ENCODE results near the gene DCAF11. TPM values are rescaled to one million over a fixed set of nuclear protein-coding genes. Genes with fewer than 3 reads are reported as not detected.

Gene DCAF11
- total RNA-seq, 2 donors from 2014 or later, result 52.8 to 54.2 TPM

DNA sequence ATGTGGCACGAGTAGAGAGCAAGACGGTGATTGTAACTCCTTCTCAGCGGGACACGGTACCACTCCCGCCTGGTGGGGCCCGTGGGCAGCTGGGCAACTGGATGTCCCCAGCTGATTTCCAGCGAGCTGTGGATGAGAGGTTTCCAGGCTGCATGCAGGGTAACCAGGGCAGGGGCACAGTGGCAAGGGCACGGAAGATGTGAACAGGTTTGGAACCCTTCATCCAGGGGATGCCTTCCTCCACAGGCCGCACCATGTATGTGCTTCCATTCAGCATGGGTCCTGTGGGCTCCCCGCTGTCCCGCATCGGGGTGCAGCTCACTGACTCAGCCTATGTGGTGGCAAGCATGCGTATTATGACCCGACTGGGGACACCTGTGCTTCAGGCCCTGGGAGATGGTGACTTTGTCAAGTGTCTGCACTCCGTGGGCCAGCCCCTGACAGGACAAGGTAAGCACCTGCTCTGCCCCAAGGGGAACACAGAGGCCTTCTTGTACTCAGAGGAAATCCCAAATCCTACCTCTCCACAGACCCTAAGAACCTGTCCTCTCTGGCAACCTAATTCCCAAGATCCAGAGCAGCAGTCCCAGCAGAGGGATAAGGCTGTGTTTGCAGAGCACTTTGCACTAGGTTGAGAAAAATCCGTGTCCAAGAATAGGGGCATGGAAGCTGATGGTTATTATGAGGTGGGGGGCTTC, 16.2 kb upstream of the DCAF11 start:
- H3K4me3 ChIP-seq, result no peak overlapping the region
- peaks cover 4 to 15% of the 10 kb centered on the region in 2 donors for H3K4me1 ChIP-seq (ENCODE audit: control insufficient read depth in 1 of 2, low read depth in 2 of 2)
- ATAC-seq (ENCODE audit: insufficient number of reproducible peaks, low FRiP score, low read depth), result no peak
- no peak overlapping the region for H3K27ac ChIP-seq
- no peaks in the 10 kb centered on the region for H3K9me3 ChIP-seq
- TF ChIP-seq, protein P1, sequence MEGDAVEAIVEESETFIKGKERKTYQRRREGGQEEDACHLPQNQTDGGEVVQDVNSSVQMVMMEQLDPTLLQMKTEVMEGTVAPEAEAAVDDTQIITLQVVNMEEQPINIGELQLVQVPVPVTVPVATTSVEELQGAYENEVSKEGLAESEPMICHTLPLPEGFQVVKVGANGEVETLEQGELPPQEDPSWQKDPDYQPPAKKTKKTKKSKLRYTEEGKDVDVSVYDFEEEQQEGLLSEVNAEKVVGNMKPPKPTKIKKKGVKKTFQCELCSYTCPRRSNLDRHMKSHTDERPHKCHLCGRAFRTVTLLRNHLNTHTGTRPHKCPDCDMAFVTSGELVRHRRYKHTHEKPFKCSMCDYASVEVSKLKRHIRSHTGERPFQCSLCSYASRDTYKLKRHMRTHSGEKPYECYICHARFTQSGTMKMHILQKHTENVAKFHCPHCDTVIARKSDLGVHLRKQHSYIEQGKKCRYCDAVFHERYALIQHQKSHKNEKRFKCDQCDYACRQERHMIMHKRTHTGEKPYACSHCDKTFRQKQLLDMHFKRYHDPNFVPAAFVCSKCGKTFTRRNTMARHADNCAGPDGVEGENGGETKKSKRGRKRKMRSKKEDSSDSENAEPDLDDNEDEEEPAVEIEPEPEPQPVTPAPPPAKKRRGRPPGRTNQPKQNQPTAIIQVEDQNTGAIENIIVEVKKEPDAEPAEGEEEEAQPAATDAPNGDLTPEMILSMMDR (IDR thresholded peaks at IDR 0.05), result no peak
- no peaks in the 10 kb centered on the region for H3K27me3 ChIP-seq (replicated peaks; ENCODE audit: insufficient read depth)
- no peaks in the 10 kb centered on the region for H3K36me3 ChIP-seq
- no peak for DNase-seq (ENCODE audit: low spot score)

DNA sequence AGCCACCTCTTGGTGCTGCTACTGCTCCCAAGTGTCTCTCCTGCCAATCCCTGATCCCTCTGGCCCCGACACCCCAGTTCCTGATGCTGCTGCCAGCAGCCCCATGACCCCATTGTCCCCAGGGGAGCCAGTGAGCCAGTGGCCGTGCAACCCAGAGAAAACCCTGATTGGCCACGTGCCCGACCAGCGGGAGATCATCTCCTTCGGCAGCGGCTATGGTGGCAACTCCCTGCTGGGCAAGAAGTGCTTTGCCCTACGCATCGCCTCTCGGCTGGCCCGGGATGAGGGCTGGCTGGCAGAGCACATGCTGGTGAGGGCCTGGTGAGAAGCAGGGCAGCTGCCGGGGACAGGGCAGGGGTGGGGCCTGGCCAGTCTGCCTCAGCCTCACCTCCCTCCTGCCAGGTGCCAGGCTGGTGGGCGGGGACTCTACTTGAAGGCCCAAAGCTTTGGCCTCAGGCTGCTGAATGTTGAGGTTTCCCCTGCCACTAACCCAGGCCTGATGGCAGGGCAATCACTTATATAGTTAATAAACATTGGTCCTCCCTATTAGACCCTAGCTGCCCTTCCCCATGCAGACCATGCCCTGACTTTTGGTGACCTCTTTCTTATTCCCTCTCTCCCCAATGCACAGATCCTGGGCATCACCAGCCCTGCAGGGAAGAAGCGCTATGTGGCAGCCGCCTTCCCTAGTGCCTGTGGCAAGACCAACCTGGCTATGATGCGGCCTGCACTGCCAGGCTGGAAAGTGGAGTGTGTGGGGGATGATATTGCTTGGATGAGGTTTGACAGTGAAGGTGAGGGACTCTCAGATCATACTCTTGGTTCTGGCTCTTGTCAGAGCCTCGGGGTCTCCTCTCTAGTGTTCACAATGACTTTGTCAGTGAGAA, 15.4 kb upstream of the DCAF11 start:
- Histone ChIP-seq H3K9me3 (no peaks in the 10 kb centered on the region), H3K4me3 (no peak overlapping the region), H3K36me3 (no peaks in the 10 kb centered on the region), H3K27ac (no peak overlapping the region), H3K27me3 (replicated peaks; ENCODE audit: insufficient read depth) (no peaks in the 10 kb centered on the region), H3K4me1 (ENCODE audit: control insufficient read depth in 1 of 2, low read depth in 2 of 2) (peaks cover 0 to 11% of the 10 kb centered on the region in 2 donors)
- TF ChIP-seq, protein P1 (IDR thresholded peaks at IDR 0.05), result no peak
- ATAC-seq (ENCODE audit: insufficient number of reproducible peaks, low FRiP score, low read depth), result no peak
- no peak for DNase-seq (ENCODE audit: low spot score)

- no peaks in the 10 kb centered on the region for H3K36me3 ChIP-seq
- ATAC-seq (ENCODE audit: insufficient number of reproducible peaks, low FRiP score, low read depth) (no peak), DNase-seq (ENCODE audit: low spot score) (no peak)
- no peak overlapping the region for H3K4me3 ChIP-seq
- no peak overlapping the region for H3K27ac ChIP-seq
- H3K27me3 ChIP-seq (replicated peaks; ENCODE audit: insufficient read depth), result no peaks in the 10 kb centered on the region
- H3K9me3 ChIP-seq, result no peaks in the 10 kb centered on the region
- peaks cover 0 to 5% of the 10 kb centered on the region in 2 donors for H3K4me1 ChIP-seq (ENCODE audit: control insufficient read depth in 1 of 2, low read depth in 2 of 2)
- TF ChIP-seq, protein P1 (IDR thresholded peaks at IDR 0.05), result no peak
Observed at GRCh38 chr14:24100197-24100981, 14.2 kb upstream of the DCAF11 start.

- Histone ChIP-seq H3K4me3 (no peak overlapping the region), H3K4me1 (ENCODE audit: control insufficient read depth in 1 of 2, low read depth in 2 of 2) (no peaks in the 10 kb centered on the region), H3K27ac (no peak overlapping the region), H3K36me3 (no peaks in the 10 kb centered on the region), H3K27me3 (replicated peaks; ENCODE audit: insufficient read depth) (no peaks in the 10 kb centered on the region), H3K9me3 (no peaks in the 10 kb centered on the region)
- ATAC-seq (ENCODE audit: insufficient number of reproducible peaks, low FRiP score, low read depth) (no peak), DNase-seq (ENCODE audit: low spot score) (no peak)
- TF ChIP-seq, protein P1 (IDR thresholded peaks at IDR 0.05), result no peak
Observed at GRCh38 chr14:24100982-24101494, 13.5 kb upstream of the DCAF11 start.

Measured in thoracic aorta (tissue), 2 donors.